Activated gamma-delta T cell treated with anti-CD3 and anti-CD28 coated beads, Interleukin-2, amount 50 U/mL, for 16 hours (primary cell): ENCODE measurements around the gene CANT1.
"Not testable (repeated sequence)": the region's sequence is repeated elsewhere in the genome, so short reads cannot be mapped to it uniquely, and the experiment has no call there.

Source experiments
- DNase-seq: peaks from one replicate; pipeline ENCODE4 v3.0.0-alpha.2; 2020; ENCODE audit warnings: low read depth

The CANT1 gene

GRCh38 chr17:78977681-78977943 lies 32.0 kb downstream of the CANT1 start:
- no peak for DNase-seq

GRCh38 chr17:78976907-78977680 lies 32.5 kb downstream of the CANT1 start:
- no peak for DNase-seq

GRCh38 chr17:78974635-78975591 lies 34.7 kb downstream of the CANT1 start:
- no peak for DNase-seq

- DNase-seq, result no peak
Observed at GRCh38 chr17:78973792-78974520, 35.6 kb downstream of the CANT1 start.

- DNase-seq, result no peak
Observed at GRCh38 chr17:78973196-78973595, 36.4 kb downstream of the CANT1 start.

- no peak for DNase-seq
Observed at GRCh38 chr17:78972507-78973105, 37.0 kb downstream of the CANT1 start.

GRCh38 chr17:78971756-78972506 lies 37.6 kb downstream of the CANT1 start:
- DNase-seq, result no peak

- peak; percentile 74 for DNase-seq
Observed at GRCh38 chr17:78970834-78971755, 38.5 kb downstream of the CANT1 start.

- no peak for DNase-seq
Observed at GRCh38 chr17:78969865-78970264, 39.7 kb downstream of the CANT1 start.

- DNase-seq, result no peak
Observed at GRCh38 chr17:78967782-78968362, 41.7 kb downstream of the CANT1 start.

- DNase-seq, result no peak
Observed at GRCh38 chr17:78966910-78967600, 42.5 kb downstream of the CANT1 start.

GRCh38 chr17:78966123-78966813 lies 43.3 kb downstream of the CANT1 start:
- no peak for DNase-seq

GRCh38 chr17:78965491-78965924 lies 44.1 kb downstream of the CANT1 start:
- no peak for DNase-seq

- no peak for DNase-seq
Observed at GRCh38 chr17:78963378-78963777, 46.2 kb downstream of the CANT1 start.

- DNase-seq, result not testable (repeated sequence)
Observed at GRCh38 chr17:78962984-78963348, 46.6 kb downstream of the CANT1 start.

GRCh38 chr17:78962345-78962983 lies 47.1 kb downstream of the CANT1 start:
- DNase-seq, result no peak

GRCh38 chr17:78961571-78961970 lies 48.0 kb downstream of the CANT1 start:
- DNase-seq, result no peak

- DNase-seq, result no peak
Observed at GRCh38 chr17:78960928-78961327, 48.6 kb downstream of the CANT1 start.
